ENCODE results near the gene TMEM201.
A peak's percentile ranks its signal among the peaks of the same experiment; 100 is the strongest.

The TMEM201 gene

DNA sequence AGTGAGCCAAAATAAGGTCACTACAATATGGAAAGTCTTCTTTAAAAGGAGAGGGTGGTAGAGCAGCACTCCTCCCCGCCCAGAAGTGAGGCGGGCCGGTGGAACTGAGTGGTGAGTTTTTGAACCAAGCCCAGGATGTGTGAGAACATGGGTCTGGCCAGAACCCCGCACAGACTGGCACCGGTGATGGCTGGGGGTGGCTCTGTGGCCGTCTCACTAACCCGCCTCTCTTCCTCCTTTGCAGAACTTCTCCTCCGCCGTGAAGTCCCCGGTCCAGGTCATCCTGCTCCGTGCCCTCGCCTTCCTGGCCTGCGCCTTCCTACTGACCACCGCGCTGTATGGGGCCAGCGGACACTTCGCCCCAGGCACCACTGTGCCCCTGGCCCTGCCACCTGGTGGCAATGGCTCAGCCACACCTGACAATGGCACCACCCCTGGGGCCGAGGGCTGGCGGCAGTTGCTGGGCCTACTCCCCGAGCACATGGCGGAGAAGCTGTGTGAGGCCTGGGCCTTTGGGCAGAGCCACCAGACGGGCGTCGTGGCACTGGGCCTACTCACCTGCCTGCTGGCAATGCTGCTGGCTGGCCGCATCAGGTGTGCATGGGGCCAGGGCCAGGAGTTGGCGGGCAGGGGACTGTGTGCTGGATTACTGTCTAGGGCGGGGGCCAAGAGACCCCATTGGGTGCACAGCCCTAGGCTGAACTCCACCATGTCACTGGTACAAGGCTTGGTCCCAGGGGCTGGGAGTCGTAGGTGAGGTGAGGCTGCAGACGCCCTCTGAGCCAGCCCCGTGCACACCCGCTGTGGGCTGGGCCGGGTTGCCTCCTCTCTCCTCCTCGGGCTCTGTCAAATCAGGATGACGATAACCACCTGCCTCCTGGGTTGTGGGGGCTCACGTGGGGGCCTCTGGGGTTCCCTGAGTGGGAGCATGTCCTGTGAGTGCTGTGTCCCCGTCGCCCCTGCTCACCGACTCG lies 12.4 kb downstream of the TMEM201 start:
- DNase-seq = peak; percentile 13

DNA sequence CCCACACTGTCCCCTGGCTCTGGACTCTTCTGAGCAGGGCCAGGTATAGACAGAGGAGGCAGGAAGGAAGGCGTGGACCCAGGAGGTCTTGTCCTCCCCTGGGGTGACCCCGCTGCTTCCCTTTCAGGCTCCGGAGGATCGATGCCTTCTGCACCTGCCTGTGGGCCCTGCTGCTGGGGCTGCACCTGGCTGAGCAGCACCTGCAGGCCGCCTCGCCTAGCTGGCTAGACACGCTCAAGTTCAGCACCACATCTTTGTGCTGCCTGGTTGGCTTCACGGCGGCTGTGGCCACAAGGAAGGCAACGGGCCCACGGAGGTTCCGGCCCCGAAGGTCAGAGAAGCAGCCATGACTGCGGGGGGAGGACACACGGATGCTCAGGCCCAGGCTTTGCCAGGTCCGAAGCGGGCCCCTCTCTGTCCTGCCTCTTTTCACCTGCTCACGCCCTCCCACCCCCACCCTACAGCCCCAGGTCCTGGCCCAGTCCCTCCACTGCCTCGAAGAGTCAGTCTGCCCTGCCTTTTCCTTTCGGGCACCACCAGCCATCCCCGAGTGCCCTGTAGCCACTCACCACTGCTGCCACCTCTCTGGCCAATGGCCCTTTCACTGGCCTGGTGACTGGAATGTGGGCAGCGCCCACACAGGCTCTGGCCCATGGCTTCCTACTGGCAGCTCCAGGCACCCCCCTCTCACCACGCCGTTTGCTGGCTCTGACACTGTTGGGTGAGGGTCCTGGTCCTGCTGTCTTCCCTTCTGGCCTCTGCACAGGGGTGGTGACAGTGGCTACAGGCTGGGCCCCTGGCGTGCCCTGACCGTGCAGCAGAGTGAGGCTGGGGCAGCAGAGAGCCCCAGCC lies 13.5 kb downstream of the TMEM201 start:
- peak; percentile 14 for DNase-seq

- no peak for DNase-seq
Observed at GRCh38 chr1:9602794-9603167, 14.1 kb downstream of the TMEM201 start.

GRCh38 chr1:9603307-9603706 lies 14.6 kb downstream of the TMEM201 start:
- peak; percentile 13 for DNase-seq

DNA sequence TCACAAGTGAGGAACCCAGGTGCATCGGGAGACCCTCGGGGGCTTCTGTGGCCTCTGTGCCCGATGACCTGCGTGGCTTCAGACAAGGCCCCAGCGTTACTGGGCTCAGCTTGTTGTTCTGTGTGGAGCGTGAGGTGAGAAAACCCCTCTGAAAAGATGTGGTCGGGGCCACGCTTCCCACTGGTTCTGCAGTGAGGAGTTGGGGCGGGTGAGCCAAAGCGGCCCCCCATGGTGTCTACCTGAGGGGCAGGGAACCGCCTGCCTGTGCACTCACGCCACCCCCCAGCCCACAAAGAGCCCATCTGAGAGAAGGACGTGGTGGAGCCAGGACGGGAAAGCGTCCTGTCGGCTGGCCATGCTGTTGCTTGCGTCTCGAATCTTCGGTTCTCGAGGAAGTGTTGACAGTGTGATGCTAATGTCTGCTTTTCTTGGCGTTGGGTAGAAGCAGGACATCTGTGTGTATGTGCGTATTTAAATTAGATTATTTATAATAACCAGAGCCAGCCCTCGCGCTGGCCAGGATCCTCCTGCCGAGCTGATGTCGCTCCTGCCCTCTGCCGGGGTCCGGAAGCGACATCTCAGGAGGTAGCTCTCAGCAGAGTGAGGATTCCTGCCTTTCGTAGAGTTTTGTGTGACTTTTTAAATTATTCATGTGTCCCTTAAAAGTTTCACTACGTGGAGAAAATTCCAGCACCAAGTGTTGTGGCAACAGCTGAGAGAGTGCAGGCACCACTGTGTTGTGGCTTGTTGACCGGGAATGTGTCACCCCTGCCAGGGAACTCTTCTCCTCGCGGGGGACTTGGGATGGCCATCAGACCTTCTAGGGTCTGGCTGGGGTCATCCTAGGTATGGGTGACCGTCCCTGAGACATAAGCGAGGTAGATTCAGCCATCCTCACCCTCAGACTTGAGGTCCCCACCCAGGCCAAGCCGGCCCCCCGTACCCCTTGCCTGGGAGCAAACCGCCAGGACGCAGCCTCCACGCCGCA lies 15.3 kb downstream of the TMEM201 start:
- DNase-seq = no peak

DNA sequence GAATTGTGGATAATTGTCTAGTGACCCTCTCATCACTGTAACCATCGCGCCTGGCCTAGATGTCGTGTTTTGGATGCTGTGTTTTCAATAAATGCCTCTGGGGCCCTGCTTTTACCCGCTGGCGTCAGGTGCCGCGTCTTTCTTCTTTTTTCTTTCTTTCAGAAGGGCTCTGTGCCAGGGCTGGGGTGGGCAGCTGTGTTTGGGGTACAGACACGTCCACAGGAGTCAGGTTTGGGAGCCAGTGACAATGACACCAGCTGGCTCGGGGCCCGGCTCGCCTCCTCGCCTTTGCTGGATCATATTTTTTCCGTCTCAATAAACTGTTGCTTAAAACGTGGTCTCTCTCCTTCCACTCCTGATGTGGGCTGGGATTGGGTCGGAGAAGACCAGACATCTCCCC lies 16.1 kb downstream of the TMEM201 start:
- DNase-seq = no peak

GRCh38 chr1:9605946-9606455 lies 17.3 kb downstream of the TMEM201 start:
- no peak for DNase-seq

- no peak for DNase-seq
Observed at GRCh38 chr1:9606458-9606857, 17.7 kb downstream of the TMEM201 start.

- no peak for DNase-seq
Observed at GRCh38 chr1:9606948-9607347, 18.2 kb downstream of the TMEM201 start.

GRCh38 chr1:9607352-9607751 lies 18.6 kb downstream of the TMEM201 start:
- DNase-seq = no peak

GRCh38 chr1:9609998-9610397 lies 21.3 kb downstream of the TMEM201 start:
- DNase-seq = no peak

DNA sequence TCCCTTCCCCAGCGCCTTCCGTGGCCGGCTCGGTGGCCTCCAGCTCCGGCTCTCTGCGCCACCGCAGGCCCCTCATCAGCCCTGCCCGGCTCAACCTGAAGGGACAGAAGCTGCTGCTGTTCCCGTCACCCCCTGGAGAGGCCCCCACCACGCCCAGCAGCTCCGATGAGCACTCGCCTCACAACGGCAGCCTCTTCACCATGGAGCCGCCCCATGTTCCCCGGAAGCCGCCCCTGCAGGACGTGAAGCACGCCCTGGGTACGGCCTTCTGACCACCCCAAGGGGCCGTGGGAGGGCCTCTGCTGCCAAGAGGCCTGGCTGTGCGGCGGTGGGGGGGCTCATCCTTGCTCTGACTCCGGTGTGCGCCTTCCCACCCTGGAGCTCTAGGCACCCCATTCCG lies 21.8 kb downstream of the TMEM201 start:
- DNase-seq = no peak

DNA sequence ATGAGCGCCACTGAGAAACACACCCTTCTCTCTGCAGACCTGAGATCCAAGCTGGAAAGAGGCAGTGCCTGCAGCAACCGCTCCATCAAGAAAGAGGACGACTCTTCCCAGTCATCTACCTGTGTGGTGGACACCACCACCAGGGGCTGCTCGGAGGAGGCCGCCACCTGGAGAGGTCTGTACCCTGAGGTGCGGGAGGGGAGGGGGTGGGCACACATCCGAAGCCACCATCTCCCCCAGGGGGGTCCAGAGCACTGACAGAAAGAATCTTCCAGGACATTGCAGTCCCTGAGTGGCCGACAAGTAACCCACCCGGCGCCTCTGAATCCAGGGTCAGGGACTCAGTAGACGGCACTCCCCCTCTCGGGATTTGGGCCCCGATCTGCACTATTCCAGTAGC lies 23.0 kb downstream of the TMEM201 start:
- DNase-seq = no peak

GRCh38 chr1:9612162-9612845 lies 23.6 kb downstream of the TMEM201 start:
- no peak for DNase-seq

- peak; percentile 14 for DNase-seq
Observed at GRCh38 chr1:9612871-9613624, 24.3 kb downstream of the TMEM201 start.

DNA sequence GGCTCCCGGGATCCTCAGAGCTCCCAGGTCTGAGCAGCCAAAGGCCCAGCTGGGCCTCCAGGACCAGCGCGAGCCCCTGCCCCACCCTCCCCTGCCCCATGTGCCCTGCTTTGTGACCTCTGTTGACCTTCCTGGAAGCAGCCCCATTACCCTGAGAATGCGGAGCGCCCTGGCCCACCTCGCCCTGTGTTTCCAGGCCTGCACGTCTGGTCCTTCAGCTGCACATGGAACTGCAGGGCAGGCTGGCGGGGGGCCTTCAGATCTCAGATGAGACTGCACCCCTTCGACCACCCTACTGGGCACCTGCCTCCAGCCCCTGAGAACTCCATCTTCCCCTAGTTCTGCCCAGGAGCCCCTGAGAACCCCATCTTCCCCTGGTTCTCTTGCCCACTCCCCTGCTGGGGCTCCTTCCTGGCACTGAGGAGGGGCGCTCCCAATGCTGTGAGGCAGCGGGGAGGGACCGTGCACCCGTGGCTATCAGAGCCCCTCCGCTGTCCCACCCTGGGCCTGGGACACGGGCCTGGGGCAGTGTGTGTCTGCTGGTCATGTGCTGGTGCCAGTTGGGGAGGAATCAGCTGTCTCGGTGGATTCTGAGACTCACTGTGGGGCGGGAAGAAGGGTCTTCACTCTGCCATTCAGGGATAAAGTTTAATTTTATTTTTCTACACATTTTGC lies 25.1 kb downstream of the TMEM201 start:
- no peak for DNase-seq

GRCh38 chr1:9615316-9616063 lies 26.8 kb downstream of the TMEM201 start:
- peak; percentile 57 for DNase-seq

- DNase-seq = no peak
Observed at GRCh38 chr1:9618909-9619679, 30.4 kb downstream of the TMEM201 start.

DNA sequence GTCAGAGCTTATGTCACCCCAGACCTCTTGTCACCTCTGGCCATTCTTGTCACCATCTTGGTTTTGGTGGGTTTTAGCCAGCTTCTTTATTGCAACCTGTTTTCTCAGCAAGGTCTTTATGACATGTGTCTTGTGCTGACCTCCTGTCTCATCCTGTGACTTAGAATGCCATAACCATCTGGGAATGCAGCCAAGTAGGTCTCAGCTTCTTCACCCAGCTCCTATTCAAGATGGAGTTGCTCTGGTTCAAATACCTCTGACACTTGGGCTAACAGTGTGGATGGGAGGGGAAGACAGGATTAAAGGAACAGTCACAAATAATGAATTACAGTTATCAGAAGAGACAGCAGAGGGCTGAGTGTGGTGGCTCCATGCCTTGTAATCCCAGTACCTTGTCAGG lies 32.3 kb downstream of the TMEM201 start:
- no peak for DNase-seq

Data from activated CD8-positive, alpha-beta memory T cell treated with anti-CD3 and anti-CD28 coated beads, Interleukin-2, amount 50 U/mL, for 4 hours (primary cell).